ENCODE results near the gene TMEM269.
A peak's percentile ranks its signal among the peaks of the same experiment; 100 is the strongest.

The TMEM269 gene

DNA sequence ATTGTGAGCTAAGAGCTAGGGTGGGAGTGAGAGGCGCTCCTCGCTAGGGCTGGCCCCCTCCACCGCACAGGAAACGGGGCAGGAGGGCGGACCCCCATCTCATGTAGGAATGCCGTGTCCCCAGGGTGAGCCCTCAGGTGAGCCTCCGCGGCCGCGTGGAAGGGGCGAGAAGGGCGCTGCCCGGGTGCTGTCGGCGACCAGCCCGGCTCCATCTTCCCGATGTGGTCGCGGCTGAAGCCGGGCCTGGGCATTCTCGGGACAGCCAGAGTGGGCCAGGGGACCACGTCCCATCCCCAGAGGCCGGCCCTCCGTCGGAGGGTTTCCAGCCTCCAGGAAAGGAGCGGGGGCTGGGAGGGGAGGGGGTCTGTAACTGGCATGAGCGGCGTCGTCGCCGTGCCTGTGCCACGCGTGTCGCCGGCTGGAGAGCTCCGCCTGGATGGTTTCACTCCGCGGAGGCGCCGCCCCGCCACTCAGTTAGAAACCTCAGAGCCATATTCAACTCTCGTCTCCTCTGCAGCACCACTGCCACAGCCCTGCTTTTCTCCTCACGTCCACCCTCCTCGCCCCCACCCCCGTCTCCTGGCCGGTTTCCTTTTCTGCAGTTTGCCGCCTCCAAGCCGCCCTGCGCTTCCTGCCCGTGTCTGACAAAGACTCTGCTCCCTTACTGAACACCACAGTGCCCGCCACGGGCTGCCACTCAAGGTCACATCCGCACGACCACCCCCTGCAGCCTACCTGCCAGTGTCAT, at the start of gene TMEM269:
TSS of gene TMEM269 (plus strand) at position 46 of the 748 bp plus-strand sequence. CDS start 4,903 bp downstream, outside the sequence.
- no peak for DNase-seq

DNA sequence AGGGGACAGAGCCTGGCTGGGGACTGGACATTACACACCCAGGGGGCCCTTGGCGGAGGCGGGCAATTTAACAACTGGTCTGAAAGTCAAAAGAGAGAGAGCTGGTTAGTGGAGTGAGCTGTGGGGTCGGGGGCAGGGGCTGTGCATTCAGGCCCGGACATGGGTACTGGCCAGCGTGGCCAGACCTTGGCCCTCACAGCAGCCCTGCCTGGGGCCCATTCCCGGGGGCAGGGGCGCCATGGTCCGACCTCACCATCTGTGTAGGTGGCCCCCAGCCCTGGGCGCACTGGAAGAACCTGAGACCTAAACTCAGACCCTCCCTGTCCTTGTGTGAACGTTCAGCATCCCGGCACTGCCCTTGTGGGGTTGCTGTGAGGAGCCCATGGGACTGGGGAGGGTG, 49.7 kb upstream of the TMEM269 start:
- no peak for DNase-seq

DNA sequence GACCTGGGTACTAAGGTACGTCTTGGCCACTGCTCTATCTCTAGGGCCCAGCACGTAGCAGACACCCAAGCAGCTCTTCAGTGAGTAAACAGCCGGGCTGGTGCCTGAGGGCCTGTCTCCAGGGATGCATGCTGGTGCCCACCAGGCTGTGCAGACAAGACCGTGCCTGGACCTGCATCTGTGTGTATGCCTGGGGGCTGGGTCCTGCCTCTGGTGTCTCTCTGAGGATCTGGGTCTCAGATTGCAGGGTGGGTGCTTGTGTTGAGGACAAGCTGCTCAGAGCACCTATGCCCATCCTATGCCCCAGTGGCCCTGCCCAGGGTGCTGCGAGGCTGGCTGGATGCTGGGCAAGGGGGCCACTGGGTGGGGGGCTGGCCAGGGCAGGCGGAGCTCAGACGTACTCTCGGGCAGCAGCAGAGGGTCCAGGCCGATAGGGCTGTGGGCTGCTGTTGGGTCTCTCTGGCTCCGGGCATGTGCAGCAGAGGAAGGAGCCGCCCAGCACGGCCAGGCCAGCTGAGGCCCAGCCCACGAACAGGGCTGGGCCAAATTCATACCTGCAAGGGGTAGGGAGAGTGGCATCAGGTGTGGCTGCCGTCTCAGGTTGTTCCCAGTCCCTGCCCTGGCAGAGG, 49.2 kb upstream of the TMEM269 start:
- no peak for DNase-seq

DNA sequence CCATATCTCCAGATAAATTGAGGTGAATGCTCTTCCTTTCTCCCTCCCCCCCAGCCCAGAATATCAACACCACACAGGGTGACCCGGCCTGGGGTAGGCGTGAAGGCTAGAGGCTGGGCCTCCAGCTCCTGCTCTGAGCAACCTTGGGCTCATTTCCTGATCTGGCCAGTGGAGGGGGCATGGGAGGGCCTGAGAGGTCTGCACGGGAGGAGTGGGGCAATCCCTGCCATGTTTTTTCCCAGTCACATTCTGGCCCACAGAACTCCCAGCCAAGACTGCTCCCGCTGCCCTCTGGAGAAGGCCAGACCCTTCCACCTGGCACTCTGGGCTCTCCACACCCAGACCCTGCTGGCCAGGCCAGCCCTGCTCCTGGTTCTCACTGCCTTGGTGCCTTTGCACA, 48.6 kb upstream of the TMEM269 start:
- peak; percentile 42 for DNase-seq

DNA sequence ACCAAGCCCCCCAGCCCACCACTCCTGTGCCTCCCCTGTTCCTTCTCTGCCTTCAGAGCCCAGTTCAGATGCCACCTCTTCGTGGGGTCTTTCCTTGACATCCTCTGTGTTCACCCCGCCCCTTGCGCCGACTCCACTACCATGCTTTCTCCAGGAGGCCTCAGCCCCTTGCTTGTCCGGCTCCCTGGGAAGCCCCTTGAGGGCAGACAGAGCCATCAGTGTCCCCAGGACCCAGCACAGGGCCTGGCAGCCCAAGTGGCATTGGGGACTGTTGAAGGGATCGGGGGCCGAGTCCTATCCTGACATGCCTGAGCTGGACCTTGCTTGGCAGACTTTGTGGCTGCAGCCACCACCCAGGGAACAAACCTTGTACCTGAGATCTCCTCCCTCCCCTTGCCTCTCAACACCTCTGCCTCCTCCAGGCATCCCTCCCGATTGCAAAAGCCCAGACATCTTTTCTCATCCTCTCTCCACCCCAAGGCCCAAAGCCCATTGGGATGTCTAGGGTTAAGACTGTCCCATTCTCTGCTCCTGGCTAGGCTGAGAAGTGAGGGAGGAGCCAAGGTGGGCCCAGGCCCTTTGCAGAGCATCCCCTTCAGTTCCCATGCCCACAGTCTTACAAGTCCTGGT, 48.1 kb upstream of the TMEM269 start:
- no peak for DNase-seq

- peak; percentile 63 for DNase-seq
Observed at GRCh38 chr1:42737257-42737656, 47.5 kb upstream of the TMEM269 start.

- no peak for DNase-seq
Observed at GRCh38 chr1:42737986-42738677, 46.7 kb upstream of the TMEM269 start.

GRCh38 chr1:42738678-42739226, 46.0 kb upstream of the TMEM269 start:
- DNase-seq = no peak

DNA sequence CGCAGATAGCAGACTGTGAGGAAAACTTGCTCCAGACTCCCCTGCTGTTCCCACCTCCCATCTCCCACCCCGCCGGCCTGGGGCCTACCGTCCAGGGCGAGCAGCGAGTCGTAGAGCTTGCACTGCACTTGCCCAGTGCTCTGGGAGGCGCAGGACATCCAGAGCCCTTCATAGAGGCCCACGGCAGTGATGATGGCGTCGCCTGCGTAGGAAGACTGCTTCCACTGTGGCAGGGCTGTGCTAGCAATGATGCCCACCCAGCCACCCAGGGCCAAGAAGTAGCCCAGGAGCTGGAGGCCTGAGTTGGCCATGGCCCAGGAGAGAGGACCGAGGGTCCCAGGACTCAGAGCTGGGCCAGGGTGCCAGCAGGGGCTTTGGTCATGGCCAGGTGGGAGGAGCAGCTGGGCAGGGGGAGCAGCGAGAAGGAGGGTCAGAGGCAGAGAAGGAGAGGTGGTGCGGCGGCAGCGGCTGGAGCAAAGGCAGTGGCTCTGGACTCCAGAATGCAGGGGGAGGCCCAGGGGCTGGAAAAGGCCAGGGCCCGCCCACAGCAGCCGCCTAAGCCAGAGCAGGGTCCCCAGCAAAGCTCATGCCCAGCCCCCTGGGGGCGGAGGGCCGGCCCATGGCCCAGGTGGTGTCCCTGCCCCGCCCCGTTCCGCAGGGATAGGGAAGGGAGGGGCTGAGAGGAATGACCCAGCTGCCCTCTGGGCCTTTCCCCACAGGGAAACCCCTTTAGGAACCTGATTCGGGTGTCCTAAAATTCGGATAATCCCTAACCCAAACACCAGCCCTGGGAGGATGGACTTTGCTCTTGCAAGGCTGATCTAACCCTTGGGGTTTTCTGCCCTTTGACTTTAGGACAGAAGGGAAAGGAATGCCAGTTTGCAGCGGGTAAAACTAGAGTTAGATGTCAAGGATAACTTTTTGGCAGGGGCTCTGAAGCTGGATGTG, 44.8 kb upstream of the TMEM269 start, which contains the start of gene CLDN19:
TSS of gene CLDN19 (minus strand) at position 484 of the 948 bp plus-strand sequence. CDS start at position 311, 173 bp downstream.
- DNase-seq = no peak

DNA sequence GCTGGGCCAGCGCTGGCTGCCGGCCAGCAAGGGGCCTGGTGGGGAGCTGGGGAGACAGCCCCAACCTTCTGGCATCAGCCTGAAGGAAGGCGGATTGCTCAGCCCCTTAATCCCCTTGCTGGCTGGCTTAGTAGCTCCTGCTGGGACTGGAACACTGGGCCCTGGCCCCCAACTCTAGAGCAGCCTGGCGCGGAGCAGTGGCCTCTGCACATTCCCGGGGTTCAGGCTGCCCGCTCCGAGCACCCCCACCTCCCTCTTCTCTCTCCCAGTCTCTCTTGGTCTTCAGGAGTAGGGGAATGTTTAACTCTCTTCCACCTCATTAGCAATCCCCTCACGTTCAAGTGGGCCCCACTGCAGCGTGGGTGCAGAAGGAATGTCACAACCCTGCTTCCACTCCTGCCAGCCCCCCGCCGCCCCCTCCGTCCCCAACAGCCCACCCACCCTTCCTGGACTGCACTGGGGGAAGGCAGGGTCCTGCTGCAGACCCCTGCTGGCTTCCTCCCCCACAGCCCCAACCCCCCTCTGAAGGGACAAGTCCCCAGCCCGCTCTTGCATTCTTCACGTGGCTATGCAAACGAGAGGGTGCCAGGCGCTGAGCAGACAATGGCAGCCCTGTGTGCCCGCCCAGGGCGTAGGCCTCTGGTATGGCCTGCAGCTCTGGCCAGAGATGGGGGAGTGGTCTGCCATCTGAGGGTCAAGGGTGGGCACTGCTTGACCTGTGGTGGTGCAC, 43.8 kb upstream of the TMEM269 start:
- no peak for DNase-seq

DNA sequence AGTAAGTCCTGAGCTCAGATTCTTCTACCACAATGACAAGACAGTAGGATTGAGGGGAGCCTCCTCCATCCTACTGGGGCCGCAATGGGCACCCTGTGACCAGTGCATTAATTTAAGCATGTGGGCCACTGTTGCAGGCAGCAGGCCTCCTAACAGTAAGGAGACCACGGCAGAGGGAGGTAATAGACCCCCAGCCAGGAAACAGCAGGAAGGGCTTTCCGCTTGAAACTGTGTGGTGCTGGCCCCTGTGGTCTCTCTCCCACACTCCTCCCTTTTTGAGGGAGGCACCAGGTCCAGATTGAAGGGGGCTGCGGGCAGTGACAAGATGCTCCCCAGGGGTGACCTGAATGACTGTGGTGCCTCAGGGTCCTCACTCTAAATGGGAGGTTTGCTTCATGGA, 43.1 kb upstream of the TMEM269 start:
- DNase-seq = no peak

DNA sequence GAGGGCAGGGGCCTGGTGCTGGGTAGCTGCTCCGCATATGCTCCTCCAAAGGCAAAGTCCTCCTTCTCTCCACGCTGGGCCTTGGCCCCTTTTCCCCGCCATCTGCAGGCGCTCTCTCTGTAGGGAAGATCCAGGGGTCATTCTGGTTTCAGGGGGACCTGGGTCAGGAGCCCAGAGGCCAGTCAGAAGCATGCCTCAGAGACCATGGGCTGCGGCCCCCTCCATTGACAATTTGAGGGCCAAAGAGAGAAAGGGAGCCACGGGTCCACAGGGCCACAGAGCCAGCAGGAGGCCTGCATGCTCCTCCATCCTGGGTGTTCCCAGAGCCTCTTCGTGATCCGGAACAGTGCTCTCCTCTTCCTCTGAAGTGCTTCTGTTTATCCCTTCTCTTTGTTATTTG, 42.6 kb upstream of the TMEM269 start:
- DNase-seq = no peak

DNA sequence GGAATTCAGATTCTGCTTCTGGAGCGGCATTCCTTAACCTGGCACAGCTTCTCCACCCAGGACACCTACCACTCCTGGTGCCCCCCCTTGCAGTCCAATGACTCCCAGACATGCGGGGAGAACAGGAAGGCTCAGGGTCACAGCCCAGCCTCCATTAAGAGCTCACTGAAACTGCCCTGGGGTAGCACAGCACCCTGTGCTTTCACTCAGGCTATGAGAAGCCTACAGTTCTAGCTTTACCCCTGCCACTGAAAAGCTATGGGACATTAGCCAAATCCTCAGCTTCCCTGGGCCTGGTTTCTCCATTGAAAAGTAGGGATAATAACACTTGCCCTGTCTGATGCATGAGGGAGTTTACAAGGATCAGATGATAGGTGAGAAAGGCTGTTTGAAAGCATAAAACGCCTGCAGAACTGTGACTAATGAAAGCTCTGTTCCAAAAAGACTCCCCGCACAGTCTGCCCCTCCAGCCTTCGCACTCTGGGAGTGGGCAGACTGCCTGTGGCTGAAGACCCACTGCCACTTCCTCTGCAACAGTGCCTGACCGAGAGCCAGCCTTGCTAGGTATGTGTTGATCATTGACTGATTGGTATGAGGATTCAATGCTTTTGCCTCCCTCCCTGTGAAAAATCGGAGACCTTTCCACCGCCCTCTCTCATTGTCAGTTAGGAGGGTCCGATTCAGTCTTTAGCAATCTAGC, 42.0 kb upstream of the TMEM269 start:
- DNase-seq = no peak

DNA sequence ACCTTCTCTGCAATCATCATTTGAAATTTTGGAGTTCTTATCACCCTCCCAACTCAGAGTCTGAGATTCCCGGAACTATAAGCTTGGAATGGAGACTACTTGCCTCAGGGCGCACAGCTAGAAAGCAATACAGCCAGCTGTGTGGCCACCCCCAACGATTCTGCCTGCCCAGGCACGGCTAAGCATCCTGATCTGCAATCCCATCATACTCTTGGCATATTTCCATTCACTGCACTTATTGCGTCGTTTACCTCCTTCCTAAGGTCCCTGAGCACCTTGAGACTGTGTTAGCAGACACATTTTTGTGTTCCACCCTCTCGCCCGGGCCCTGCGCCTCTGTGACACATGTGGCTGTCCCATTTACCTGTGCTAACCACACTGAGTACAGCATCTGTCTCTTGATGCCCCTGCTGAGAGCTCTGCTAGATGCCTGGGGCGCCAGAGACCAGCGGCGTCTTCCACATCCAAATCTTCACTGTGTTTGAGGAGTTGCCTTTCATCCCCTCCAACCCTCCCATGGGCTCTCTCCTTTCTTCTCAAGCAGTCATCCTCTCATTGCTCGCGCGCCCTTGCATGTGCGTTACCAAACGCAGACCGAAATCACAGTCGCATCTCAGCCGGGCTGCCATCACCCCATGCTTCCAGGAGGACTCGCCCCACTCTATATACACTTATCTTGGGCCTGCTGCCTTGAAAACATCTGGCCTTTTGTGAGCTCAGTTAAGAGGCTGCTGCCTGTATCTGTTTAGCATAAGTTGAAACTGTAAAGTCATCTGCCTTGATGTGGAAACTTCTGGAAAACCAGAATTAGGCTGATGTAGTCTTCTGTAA, 41.3 kb upstream of the TMEM269 start:
- DNase-seq = no peak

GRCh38 chr1:42744148-42744413, 40.7 kb upstream of the TMEM269 start:
- no peak for DNase-seq

GRCh38 chr1:42745851-42746250, 38.9 kb upstream of the TMEM269 start:
- DNase-seq = no peak

DNA sequence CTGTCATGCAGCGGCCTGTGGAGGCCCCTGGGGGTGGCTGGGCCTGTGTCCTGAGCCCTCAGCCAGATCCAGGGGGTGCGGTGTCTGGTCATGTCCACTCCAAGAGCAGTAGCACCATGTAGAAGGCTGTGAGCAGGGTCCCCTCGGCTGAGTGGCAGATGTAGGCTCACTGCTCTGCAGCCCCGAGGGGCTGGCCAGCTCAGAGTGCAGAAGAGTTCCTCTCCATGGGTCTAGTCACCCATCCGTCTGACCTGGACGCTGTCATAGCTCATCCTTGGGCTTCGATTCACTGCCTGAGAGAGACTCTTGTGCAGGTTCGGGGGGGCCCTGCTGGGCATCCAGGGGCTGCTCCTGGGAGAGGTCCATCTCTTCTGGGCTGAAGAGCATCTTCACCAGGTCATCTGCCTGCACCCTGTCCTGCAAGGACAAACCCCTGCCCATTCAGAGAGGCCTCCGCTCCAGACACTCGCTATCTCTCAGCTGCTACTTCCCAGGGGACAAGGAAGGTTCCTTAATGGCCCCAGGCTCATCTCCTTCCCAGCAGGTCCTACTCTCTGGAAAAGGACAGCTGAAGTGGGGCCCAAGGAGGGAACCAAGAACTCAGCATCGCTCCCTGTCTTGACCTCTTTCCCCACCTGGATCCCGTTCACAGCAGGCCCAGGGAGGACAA, 38.2 kb upstream of the TMEM269 start:
- DNase-seq = no peak

- peak; percentile 39 for DNase-seq
Observed at GRCh38 chr1:42747125-42747524, 37.7 kb upstream of the TMEM269 start.

DNA sequence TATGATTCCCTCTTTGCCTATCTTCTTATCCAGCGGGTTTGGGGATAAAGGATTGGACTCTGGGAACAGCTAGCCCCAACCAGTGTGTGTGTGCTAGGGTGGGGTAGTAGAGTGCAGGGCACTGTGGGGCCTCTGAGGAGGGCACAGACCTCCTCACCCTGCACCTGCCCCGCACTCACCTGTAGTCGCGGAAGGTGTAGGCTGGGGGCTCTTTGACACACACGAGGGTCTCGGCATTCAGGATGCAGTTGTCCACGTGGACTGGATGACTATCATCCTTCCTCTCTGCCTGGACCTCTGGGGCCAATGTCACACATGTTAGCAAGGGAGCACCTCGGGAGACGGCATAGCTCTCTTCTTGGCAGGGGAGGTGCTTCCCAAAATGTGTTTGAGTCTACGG, 36.8 kb upstream of the TMEM269 start:
- DNase-seq = no peak
